CD4-positive, alpha-beta T cell treated with Interleukin-4 for 1 hour (primary cell): ENCODE results near the gene HOXD9.

Experiments used
- DNase-seq, 2 donors: peaks; one replicate each; pipeline ENCODE4 v3.0.0-alpha.2; 2020 to 2022

Gene HOXD9

DNA sequence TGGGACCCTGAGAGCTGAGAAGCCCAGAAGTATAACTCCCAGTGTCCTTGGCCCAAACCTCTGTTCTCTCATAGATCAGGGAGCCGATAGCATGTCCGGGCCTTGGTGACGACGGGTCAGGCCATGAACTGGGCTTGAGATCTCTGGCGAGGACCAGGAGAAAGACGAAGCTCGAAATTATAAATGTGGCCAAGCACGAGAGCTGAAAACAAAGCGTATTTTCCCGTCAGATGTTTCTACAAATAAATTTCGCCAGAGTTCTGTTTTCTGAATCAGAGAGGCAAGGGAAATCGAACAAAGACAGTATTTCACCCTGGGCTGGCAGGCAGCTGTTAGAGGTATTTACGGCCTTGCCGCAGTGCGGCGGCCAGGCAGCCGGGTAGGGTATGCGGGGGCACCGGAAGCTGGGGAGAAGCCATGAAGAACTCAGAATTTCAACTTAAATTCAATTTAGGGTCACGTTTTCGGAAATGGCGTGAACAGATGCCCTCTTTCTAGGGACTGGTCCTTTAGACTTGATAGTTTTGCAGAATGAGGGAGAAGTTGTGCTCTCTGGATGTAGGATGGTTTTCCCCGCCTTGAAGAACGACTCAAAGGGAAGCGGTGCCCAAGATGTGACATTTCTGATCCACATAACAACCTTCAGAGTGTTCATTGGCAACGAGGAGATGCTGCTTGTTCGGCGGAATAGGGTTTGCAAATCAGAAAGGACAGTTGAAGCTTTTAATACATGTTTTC, 16.6 kb downstream of the HOXD9 start:
- DNase-seq, result no peak

DNA sequence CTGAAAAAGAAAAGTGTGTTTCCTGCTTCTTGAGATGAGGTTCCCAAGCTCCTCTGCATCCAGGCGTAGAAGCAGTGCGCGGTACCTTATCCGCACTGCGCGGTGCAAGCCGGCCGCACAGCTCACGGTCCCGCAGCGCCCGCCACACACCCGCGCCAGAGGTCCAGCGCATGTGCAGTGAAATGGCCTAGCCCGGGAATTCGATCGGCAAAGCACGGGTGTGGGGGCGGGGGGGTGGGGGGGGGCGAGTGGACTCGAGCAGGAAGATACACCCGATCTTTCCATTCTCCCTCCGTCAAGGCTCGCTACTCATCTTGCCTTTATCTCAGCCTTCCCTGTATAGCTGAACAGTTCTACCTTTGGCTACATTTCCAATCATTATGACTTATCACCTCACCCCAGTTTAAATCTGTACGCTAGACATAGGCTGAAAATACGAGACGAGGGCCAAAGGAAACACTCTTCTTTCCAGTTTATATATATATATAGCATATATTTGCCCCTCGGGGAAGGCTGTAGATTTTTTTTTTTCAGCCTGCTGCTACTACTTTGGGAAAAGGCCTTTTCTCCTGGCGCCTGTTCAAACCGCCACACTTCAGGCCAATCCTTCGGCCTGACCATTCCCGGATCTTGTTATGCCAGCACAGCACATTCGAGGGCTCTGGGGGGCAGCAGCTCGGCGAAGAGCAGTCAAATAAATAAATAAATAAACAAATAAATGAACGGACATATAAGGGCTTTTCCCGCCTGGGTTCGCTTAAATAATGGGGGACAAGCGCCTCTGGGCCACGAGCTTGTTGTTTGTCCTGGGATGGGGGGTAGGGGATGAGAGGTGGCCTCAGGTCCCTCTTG, 17.4 kb downstream of the HOXD9 start:
- DNase-seq, result no peak

DNA sequence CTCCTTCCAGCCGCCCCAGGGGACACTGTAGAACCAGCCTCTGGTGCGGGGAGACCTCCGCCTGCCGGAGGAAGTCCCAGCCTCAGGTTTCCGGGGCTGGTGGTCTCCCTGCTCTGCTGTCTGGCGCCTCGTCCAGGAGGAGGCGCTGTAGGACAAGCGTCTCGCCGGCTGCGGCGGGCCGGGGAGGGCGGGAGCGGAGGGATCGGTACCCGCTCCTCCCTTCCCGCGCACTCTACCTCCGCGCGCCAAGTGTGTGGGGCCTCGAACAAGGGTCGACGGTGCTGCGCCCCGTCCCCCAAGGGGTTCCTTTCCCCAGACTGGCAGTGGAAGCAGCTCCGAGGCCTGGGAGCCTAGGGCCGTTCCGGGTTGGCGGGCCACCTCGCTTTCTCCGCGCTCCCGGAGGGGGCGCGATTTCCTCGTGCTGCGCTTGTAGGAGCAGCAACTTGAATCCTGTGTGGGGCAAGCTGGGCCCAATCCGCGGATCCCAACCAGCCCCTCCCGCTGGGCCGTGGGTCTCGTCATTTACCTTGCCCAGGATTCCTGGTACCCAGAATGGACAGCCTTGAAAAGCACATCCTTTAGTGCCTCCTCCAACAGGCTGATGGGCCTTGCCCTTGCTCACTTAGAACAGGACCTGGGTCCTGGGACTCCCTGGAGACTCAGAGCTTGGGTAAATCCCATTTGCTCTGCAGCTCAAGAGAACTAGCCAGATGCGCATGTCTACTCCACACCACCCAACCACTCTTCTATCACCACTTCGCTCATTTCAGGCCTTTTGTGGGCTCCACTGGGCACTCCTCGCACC, 18.2 kb downstream of the HOXD9 start:
- DNase-seq, result peak; percentile 53 to 59

DNA sequence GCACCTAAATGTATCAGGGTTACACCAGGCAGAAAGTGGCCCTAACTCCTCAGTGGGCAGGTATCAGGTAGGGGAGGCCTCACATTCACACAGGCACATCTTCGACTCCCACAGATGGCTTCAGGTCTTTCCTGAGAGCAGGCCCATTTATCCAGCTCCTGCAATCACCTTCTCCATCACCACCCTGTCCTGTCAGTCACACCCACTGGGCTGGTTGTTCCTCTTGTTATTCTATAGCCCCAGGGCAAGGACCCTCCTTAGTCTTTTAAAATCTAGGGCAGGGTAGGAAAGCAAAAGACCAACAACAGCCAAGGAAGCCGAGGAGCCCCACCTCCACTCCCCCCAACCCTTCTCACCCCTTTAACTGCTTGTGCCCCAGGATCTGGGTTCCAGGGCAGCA, 19.8 kb downstream of the HOXD9 start:
- no peak for DNase-seq

DNA sequence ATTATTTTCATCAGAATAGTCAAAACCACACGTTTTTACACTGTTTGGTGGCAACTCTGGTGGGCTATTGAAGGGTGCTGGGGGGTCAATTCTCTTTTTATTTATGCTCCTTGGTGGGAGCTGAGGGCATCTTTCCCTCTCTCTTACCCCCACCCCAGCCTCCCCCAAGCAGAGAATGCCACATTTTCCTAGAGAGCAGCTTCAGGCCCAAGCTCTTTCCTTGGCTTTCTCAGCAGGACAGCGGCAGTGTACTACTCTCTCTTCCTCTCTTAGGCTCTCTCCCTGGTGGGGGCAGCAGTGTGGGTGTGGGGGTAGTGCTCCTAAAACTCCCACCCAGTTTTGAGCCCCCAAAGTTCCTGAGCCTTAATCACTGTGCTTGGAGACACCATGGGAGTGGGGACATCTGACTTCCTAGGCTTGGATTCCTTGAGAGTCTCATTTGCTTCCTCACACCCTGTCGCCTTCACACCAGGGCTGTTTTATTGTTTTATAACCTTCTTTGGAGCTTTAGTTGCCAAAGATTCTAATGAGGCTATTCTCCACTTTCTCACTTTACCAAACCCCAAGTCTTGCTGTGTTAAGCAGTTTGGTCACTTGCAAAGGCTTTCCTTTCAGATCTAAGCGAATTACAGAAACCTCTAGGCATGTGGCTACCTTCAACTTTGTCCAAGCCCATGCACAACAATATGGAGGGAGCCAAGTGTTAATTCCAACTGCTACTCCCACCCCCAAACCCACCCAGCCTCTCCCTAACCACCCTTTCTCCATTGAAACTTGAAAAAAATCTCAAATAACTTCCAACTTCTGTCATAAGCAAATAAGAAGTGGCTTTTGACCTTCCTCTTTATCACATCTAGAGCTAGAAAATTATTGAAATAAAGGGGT, 22.8 kb downstream of the HOXD9 start:
- DNase-seq, result no peak

DNA sequence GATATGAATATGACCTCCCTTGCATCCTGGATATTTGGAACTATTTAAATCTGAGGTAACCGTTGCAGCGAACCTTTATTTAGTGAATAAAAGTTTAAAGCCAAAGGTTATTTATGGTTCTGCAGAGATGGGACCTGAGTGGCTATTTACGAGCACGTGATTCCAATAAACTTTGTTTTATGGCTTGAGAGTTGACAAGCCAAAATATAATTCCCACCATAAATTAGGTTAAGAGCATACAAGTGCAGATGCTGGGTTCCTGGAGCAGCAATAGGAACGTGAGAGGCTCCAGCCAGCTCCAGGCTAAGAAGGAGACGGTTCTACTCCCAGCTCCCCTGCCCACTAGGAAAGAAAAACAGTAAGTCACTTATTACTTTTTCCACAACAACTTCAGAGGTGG, 23.6 kb downstream of the HOXD9 start:
- no peak for DNase-seq

DNA sequence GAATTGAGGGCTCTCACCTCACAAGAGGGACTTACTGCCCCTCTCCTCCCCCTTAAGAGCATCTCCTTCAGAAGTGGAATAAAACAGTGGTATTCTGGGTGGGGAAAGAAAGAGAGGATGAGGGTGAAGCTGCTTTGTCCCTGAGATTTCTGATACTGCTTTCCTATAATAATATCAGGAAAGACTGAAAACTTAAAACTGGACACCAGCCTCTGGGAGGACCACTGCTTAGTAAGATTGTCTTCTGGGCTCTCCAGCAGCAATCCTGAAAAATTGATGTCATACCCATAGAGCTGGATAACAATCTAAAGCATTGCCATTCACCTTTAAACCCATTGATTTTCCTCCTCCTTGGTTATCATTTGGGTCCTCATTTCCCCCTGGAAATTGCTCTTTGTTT, 24.1 kb downstream of the HOXD9 start:
- no peak for DNase-seq

DNA sequence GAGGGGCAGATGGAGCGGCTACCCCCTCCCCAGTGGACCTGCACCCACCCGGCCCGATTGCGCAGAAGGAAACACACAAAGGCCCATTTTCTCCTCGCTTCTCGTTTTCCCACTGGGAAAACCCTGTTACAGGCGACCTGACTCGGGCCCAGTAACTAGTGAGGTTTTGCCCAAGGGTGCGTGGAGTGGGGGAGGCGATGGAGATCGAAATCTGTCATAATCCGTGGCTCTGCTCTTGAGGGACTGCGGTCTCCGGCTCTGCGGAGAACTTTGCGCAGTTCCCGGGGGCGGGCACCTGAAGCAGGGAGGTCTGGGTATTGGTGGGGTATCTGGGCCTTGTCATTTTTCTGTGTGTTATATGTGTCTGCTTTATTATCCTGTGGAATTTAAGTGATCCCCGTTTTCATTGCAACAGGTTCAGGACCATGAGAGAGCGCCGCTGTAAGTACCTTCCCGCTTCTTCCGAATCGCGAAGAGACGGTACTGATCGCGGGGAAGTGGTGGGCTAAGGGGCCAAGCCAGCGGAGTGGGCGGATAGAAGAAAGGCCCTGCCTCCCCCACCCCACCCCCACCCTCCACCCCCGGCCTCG, 24.8 kb downstream of the HOXD9 start:
- no peak for DNase-seq

DNA sequence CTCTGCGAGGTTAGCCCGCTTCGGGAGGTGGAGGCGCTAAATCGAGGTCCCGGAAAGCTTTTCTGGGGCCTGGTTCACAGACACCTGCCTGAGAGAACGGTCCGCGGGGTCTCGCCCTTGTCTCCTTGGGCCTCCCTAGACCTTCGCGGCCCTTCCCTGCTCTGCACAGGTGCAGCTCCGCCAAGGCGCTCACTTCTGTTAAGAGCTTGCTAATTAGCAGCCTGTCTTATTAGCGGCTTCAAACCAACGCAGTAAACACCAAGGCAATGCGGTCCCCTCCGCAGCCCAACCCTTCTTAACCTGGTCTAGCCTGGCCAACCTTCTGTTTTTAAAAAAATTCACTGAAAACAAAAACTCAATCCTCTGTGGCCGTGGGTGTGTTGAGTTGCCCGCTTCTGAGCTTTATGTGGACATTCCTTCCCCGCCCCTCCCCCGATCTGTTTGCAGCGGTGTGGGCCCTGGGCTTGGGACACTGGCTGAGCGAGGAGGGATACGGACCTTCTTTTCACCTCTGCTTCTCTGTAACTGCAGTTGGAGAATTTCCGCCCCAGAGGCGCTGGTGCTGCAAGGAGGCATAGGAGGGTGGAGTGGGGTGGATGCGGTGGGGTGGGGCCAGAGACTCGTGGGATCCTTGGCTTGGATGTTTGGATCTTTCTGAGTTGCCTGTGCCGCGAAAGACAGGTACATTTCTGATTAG, 25.4 kb downstream of the HOXD9 start:
- no peak for DNase-seq

DNA sequence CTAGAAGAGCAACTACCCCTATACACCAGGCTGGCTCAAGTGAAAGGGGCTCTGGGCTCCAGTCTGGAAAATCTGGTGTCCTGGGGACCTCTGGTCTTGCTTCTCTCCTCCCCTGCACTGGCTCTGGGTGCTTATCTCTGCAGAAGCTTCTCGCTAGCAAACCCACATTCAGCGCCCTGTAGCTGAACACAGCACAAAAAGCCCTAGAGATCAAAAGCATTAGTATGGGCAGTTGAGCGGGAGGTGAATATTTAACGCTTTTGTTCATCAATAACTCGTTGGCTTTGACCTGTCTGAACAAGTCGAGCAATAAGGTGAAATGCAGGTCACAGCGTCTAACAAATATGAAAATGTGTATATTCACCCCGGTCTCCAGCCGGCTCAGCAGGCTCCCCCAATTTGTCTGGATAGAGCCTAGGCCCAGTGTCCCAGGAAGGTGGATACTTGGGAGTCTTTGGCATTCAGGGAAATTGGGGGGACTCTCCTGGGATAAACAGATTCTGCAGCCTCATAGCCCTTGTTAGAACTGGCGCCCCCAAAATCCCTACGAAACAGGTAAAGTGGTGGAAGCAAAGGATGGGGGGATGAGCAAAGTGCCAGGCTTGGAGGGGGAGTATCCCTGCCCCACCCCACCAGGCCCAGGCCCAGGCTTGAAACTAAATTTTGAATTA, 26.4 kb downstream of the HOXD9 start:
- DNase-seq, result no peak

DNA sequence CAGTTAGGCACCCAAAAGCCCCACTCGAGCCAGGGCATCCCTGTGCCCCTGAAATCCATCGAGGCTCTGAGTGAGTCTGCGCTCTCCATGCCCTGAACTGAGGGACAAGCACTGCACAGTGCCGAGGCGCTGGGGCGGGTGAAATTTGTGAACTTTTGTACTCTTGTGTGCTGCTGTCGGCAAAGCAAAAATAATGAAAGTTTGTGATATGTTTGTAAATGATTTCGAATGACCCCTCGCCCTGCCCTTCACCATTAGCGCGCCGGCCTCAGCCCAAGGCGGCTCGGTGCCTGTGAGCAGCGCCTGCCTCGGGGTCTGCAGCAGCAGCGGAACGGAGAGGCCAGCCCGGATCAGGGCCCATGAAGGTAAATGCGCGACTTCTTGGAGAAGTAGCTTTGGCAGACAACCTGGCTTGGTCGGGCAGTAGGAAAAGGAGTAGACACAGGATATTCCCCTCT, 27.0 kb downstream of the HOXD9 start:
- no peak for DNase-seq

DNA sequence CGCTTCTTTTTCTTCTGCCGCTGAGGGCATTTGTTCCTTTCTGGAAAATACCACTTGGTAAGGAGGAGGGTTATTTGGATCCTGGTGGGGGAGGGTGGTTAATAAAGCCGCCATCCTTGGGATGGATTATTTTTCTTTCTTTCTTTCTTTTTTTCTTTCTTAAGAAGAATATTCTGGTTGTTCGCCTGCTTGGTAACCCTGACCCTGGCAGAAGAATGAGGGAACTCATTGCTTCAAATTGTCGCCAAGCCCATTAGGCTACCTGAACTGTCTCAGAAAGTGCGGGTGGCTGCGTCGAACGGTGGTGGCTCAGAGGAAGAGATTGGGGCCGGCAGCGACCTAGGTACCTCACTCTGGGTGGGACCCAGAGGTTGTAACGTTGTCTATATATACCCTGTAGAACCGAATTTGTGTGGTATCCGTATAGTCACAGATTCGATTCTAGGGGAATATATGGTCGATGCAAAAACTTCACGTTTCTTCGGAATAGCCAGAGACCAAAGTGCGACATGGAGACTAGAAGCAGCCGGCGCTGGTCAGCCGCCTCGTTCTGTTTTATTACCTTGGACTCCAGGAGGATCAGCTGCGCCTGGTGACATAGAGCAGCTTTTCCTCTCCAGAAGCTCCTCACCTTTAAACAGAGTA, 27.5 kb downstream of the HOXD9 start:
- no peak for DNase-seq

DNA sequence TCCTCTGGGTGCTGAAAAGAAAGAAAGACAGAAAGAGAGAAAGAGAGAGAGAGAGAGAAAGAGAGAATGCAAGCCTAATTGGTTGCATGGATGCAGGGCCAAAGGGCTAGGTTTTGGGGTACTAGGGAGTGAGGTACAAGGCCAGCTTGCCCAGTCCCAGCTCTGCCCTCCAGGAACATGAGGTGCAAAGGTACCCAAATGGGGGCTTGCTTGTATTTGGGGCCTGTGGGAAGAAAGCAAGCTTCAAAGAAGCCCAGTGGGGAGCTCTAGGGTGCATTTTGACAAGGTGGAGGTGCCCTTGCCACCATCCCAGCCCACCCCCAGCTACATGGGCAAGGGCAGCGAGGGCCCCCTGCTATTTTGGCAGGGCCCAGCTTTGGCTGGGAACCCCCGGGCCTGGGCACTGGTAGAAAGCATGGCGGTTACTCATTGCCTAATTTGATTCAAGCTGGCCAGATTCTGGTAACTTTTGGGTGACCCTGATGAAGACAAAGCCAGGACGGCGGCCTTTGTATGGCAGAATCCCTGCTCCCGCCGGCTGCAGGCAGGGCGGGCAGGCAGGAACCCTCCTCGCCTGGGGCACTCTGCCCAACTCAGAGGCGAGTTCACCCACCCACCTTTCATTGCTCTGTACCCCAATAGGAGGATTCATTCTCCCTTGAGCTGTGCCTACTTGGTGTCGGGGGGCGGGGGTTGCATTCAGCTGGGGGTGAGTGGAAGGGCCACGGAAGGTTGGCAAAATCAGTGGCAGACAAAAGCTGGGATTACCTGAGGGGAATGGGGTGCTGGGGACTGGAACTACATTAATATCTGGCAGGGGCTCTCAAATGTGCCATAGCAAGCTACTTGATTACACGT, 28.3 kb downstream of the HOXD9 start:
- no peak for DNase-seq

DNA sequence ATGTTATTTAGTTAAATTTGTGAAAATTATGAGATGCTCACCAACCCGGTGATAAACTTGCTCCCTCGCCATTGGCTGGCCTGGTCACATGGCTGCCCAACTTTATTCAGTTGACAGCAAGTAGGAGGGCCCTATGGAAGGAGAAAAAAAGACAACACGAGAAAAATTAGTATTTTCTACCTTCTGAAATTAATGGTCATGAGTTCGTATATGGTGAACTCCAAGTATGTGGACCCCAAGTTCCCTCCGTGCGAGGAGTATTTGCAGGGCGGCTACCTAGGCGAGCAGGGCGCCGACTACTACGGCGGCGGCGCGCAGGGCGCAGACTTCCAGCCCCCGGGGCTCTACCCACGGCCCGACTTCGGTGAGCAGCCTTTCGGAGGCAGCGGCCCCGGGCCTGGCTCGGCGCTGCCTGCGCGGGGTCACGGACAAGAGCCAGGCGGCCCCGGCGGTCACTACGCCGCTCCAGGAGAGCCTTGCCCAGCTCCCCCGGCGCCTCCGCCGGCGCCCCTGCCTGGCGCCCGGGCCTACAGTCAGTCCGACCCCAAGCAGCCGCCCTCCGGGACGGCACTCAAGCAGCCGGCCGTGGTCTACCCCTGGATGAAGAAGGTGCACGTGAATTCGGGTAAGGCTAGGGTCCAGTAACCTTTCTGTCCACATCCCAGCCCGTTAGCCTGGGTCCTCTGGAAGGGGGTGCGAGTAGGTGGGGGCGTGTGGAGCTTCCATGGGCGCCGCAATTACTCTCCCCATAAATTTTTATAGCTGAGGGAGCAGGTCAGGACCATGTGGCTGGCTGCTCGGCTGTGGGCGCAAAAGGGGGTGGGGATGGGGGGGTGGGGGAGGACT, 29.1 kb downstream of the HOXD9 start, which contains the start of gene HOXD4:
TSS of gene HOXD4 (plus strand) at position 109 of the 846 bp plus-strand sequence. CDS start at position 193, 84 bp downstream.
- no peak for DNase-seq

DNA sequence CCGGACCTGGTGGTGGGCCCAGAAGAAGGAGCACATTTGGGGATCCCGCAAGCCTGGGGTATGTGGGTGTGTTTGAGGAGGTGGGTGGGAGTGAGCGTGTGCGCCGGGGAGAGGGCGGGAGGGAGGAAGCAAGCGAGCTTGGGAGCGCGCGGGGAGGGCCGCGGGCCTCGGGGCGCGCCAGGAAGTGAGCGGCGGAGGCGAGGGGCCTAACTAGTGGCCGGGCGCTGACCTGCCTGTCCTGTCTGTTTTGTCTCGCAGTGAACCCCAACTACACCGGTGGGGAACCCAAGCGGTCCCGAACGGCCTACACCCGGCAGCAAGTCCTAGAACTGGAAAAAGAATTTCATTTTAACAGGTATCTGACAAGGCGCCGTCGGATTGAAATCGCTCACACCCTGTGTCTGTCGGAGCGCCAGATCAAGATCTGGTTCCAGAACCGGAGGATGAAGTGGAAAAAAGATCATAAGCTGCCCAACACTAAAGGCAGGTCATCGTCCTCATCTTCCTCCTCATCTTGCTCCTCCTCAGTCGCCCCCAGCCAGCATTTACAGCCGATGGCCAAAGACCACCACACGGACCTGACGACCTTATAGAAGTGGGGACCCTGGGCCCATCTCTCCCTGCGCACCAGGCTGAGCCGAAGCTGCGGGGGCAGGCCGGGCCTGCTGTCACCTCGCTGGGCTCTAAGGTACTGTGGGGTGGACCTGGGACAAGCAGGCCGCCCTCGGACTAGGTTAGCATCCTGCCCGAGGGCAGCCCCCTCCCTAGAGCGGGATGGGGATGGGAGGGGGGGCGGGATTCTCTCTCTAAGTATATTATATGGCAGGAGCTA, 30.0 kb downstream of the HOXD9 start:
- DNase-seq, result no peak

DNA sequence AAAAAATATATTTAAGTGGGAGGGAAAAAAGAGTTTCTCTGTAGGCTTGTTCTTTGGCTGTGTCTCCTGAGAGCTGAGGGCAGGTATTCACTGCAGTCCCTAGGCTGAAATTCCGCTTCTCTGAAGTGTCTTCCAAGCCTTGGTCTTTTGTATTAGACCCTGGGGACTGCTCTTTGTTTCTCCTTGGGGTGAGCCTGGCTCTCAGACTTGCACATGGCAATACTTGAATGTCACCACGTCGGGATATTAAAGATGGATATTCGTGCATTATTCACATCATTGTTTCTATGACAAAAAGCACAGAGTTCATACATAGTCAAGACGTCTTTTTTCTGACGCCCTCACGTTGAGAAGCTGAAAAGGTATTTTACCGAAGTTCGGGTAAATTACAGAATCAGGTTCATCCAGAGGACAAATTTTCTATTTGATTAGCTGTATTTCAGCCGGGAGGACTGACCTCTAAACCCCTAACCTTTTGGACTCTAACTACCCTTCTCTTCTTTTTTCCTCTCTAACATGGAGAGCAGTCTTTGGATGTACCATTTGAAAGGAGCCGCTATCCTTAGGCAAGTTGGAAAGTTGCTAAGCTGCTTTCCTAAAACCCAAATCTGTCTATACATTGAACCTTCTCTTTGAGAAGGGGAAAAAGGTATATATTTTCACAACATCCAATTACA, 32.2 kb downstream of the HOXD9 start:
- no peak for DNase-seq
